Astrocyte of the spinal cord (primary cell): ENCODE data around the gene CCDC154.
A peak's percentile ranks its signal among the peaks of the same experiment; 100 is the strongest.

ENCODE experiments used
- DNase-seq: peaks from one replicate; pipeline ENCODE4 v3.0.0; 2011; ENCODE audit warnings: low read depth, low spot score
- H3K4me3 ChIP-seq: 2 replicates; pipeline ENCODE4 v1.5.1; 2011; ENCODE audit warnings: low read depth, mild to moderate bottlenecking, low read length, moderate library complexity
- in situ Hi-C: cut with HindIII; loops from 2 replicates; pipeline ENCODE4 v1.10.0; 2017; ENCODE audit warnings: low sequenced_read_pairs
- TF ChIP-seq, protein P1 (sequence below): IDR thresholded peaks from 2 replicates; pipeline ENCODE4 v1.5.1; 2012; ENCODE audit warnings: low read depth, mild to moderate bottlenecking, low read length, inconsistent platforms

Gene CCDC154

DNA sequence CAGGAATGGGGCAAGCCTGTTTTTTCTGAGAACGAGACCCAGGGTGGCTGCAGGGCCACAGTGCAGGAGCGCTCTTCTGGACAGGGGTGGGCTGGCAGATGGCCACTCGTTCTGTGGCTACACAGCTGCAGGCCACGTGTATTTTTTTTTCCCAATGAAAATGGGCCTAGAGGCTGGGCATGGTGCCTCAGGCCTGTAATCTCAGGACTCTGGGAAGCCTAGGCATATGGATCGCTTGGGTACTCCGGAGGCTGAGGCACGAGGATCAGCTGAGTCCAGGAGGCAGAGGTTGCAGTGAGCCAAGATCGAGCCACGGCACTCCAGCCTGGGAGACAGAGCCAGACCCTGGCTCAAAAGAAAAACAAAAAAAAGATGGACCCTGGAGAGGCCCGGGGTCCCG, 36.6 kb downstream of the CCDC154 start:
- TF ChIP-seq, protein P1, sequence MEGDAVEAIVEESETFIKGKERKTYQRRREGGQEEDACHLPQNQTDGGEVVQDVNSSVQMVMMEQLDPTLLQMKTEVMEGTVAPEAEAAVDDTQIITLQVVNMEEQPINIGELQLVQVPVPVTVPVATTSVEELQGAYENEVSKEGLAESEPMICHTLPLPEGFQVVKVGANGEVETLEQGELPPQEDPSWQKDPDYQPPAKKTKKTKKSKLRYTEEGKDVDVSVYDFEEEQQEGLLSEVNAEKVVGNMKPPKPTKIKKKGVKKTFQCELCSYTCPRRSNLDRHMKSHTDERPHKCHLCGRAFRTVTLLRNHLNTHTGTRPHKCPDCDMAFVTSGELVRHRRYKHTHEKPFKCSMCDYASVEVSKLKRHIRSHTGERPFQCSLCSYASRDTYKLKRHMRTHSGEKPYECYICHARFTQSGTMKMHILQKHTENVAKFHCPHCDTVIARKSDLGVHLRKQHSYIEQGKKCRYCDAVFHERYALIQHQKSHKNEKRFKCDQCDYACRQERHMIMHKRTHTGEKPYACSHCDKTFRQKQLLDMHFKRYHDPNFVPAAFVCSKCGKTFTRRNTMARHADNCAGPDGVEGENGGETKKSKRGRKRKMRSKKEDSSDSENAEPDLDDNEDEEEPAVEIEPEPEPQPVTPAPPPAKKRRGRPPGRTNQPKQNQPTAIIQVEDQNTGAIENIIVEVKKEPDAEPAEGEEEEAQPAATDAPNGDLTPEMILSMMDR: no peak
- in situ Hi-C loops: no loop called here
- DNase-seq: peak; percentile 28
- H3K4me3 ChIP-seq: peak overlapping the region; percentile 59

DNA sequence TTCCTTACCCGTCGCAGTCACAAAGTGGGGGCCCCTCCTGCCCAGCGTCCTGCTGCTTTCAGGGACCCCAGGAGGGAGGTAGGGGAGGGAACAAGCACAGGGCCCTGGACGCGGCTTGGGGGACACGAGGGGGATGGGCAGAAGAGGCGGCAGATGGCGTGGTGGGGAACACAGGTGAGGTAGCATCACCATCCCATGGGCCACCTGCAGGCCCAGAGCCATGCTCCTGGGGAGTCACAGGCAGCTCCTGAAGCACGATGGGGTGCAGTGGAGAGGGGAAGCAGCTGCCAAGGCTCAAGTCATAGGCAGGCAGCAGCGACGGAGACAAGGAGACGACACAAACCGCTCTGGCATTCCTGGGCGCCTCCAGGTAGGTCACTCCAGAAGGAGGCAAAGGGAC, 40.6 kb downstream of the CCDC154 start:
- in situ Hi-C loops: no loop called here
- no peak for DNase-seq
- no peak overlapping the region for H3K4me3 ChIP-seq
- TF ChIP-seq, protein P1: no peak

DNA sequence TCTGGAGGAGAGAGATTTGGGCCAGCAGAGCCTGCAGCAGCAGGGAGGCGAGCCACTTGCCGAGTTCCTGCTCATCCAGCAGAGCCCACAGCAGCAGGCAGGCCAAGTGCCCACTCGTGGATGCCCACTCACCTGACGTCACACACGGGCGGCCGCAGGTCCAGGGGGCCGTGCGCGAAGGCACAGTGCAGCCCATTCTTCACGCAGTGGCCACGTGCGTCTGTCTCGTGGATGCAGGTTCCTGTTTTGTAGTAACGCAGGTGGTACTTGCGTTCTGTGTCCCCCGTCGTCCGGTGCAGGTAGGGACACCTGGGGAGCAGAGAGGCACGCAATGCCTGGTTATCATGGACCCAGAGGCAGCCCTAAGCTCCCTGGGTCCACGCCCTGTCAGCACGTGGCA, 41.3 kb downstream of the CCDC154 start:
- in situ Hi-C loops: no loop called here
- TF ChIP-seq, protein P1: no peak
- DNase-seq: no peak
- H3K4me3 ChIP-seq: no peak overlapping the region

DNA sequence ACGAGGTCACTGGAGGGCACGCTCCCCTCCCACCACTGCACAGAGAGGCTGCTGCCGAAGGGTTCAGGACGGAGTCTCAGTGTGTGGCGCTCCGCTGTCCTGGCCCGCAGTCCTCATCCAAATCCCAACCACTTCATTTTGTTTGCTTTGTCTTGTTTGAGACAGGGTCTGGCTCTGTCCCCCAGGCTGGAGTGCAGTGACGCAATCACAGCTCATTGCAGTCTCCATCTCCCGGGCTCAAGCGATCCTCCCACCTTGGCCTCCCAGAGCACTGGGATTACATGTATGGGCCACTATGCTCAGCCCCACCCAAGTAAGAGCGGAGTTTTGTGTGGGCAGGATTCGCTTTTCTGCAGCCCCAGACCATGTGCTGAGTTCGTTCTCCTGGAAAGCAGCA, 42.6 kb downstream of the CCDC154 start:
- DNase-seq: no peak
- no peak overlapping the region for H3K4me3 ChIP-seq
- in situ Hi-C loops: no loop called here
- TF ChIP-seq, protein P1: no peak

DNA sequence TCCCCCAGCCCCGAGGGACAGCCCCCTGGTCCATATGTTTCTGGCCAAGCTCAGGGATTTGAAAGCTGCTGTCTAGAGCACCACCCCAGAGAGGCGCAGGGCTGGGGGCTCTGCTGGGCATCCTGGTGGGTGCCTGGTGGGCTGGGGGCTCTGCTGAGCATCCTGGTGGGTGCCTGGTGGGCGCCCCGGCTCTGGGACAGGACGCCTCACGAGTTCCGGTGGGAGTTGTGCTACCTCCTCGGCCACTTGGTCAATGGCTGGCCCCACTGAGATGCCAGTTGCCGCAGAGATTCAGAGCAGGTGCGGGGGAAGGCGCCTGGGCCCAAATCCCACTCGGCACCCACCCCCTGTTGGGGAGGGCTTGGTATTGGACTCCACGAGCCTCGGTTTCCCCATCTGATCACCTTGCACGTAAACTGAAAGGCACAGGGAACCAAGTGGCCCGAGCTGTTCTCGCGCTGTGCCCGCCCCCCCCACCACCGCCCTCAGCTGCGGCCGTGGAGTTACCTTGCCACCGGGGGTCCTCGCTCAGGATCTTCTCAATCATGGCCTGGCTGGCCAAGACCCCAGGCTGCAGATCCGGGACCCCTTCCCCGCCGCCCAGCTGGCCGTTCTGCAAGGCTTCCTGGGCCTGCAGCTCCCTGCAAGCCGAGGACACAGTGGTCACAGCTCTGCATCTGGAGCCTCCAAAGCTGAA, 43.1 kb downstream of the CCDC154 start:
- H3K4me3 ChIP-seq: no peak overlapping the region
- no peak for DNase-seq
- TF ChIP-seq, protein P1: no peak
- in situ Hi-C loops: no loop called here

DNA sequence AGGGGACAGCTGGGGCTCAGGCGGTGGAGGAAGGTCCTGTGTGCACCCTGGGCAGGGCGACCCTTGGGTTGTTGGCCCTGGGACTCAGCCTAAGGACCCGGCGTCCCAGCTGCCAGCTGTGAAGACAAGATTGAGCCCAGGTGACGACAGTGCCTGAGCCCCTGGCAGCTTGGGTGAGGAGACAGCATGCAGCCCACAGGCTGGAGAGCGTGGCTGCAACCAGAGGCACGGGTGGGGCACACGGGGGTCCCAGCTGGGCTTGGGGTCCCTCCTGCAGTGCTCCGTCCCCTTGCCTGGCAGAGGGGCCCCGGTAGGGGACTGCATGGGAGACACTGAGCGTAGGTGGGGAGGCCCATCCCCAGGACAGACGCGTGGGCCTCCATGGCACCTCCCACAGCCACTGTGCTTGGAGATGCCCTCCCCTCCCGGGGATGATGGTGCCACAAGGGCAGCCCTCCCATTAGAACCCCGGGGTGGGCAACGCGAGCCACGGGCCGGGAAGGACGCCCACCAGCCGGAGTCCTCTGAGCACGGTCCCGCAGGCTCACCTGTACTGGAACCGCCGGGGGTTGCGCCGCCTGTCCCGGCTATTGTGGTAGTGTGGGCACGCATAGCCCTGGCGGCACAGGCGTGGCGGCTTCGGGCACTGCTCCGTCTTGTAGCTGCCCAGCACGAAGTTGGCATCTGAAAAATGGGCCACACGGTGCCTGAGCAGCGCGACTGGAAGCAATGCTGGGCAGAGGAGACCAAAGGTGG, 45.4 kb downstream of the CCDC154 start:
- TF ChIP-seq, protein P1: no peak
- no peak overlapping the region for H3K4me3 ChIP-seq
- no peak for DNase-seq

More for the DNA sequence above, 45.4 kb downstream of the CCDC154 start:
- in situ Hi-C loops: no loop called here
